ENCODE data around the gene DENR. TPM values are rescaled to one million over a fixed set of nuclear protein-coding genes. Genes with fewer than 3 reads are reported as not detected.

DENR gene
- total and polyA plus RNA-seq, 2 of the 13 experiments (the other 11 are each of a cell fraction or from before 2014, with no cell fraction given), result 30.0 to 59.1 TPM

GRCh38 chr12:122752464-122753318 lies at the start of gene DENR (continued):
- TF ChIP-seq ZNF530 (CRISPR knock-in tag; IDR thresholded peaks at IDR 0.05; ENCODE audit: low read depth) (no peak), HBP1 (CRISPR knock-in tag; IDR thresholded peaks at IDR 0.05; ENCODE audit: low read depth) (peak; percentile 83), ZNF3 (CRISPR knock-in tag; IDR thresholded peaks at IDR 0.05) (no peak), HNF4A (CRISPR knock-in tag; IDR thresholded peaks at IDR 0.05) (peak; percentile 34; the same call in 1 of the 2 replicates), NCOA1 (CRISPR knock-in tag; IDR thresholded peaks at IDR 0.05) (no peak), ZNF607 (CRISPR knock-in tag; IDR thresholded peaks at IDR 0.05; ENCODE audit: borderline replicate concordance) (no peak; the same call in 1 of the 2 replicates), ZFP91 (CRISPR knock-in tag; IDR thresholded peaks at IDR 0.05; ENCODE audit: borderline replicate concordance) (peak; percentile 91), U2AF1 (optimal IDR thresholded peaks at IDR 0.05; ENCODE audit: low read depth, low read length) (no peak), HIVEP1 (CRISPR knock-in tag; IDR thresholded peaks at IDR 0.05) (0 out of 2 replicates have a peak, but pooled peaks have one; percentile 44), ZBTB3 (CRISPR knock-in tag; IDR thresholded peaks at IDR 0.05; ENCODE audit: borderline replicate concordance, low read depth) (no peak), ZNF710 (CRISPR knock-in tag; IDR thresholded peaks at IDR 0.05; ENCODE audit: borderline replicate concordance) (no peak), JUNB (CRISPR knock-in tag; IDR thresholded peaks at IDR 0.05; ENCODE audit: borderline replicate concordance) (no peak), ZNF18 (CRISPR knock-in tag; IDR thresholded peaks at IDR 0.05; ENCODE audit: insufficient replicate concordance) (no peak), CBX2 (IDR thresholded peaks at IDR 0.05; ENCODE audit: low read depth, low read length) (no peak), CBX2 (CRISPR knock-in tag; IDR thresholded peaks at IDR 0.05; ENCODE audit: low read depth) (no peak), ZNF44 (CRISPR knock-in tag; IDR thresholded peaks at IDR 0.05) (0 out of 2 replicates have a peak, but pooled peaks have one; percentile 93), SIN3B (IDR thresholded peaks at IDR 0.05; ENCODE audit: low read length) (no peak; the same call in 1 of the 2 replicates)
- TF ChIP-seq, protein P1, sequence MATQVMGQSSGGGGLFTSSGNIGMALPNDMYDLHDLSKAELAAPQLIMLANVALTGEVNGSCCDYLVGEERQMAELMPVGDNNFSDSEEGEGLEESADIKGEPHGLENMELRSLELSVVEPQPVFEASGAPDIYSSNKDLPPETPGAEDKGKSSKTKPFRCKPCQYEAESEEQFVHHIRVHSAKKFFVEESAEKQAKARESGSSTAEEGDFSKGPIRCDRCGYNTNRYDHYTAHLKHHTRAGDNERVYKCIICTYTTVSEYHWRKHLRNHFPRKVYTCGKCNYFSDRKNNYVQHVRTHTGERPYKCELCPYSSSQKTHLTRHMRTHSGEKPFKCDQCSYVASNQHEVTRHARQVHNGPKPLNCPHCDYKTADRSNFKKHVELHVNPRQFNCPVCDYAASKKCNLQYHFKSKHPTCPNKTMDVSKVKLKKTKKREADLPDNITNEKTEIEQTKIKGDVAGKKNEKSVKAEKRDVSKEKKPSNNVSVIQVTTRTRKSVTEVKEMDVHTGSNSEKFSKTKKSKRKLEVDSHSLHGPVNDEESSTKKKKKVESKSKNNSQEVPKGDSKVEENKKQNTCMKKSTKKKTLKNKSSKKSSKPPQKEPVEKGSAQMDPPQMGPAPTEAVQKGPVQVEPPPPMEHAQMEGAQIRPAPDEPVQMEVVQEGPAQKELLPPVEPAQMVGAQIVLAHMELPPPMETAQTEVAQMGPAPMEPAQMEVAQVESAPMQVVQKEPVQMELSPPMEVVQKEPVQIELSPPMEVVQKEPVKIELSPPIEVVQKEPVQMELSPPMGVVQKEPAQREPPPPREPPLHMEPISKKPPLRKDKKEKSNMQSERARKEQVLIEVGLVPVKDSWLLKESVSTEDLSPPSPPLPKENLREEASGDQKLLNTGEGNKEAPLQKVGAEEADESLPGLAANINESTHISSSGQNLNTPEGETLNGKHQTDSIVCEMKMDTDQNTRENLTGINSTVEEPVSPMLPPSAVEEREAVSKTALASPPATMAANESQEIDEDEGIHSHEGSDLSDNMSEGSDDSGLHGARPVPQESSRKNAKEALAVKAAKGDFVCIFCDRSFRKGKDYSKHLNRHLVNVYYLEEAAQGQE (IDR thresholded peaks at IDR 0.05; ENCODE audit: borderline replicate concordance in 1 of 2, low read depth in 1 of 2, low read length in 2 of 2), result no peak
